ENCODE data around the gene TMEM169.

Gene TMEM169

GRCh38 chr2:216149741-216150140 lies 68.0 kb downstream of the TMEM169 start:
- TF ChIP-seq EZH2phosphoT487 (IDR thresholded peaks at IDR 0.05; ENCODE audit: borderline replicate concordance, low read length) (no peak), CTCF (IDR thresholded peaks at IDR 0.05; ENCODE audit: low read depth, low read length, poor library complexity, severe bottlenecking) (no peak)
- peaks cover 52% of the 10 kb centered on the region for H3K79me2 ChIP-seq (ENCODE audit: control insufficient read depth, low read length)
- H3K27me3 ChIP-seq (ENCODE audit: control insufficient read depth, low read length) = no peaks in the 10 kb centered on the region
- H3F3A ChIP-seq (ENCODE audit: control insufficient read depth, insufficient read depth) = 0 out of 2 replicates have a peak, but pooled peaks cover 3% of the 10 kb centered on the region
- no peak overlapping the region for H3K4me3 ChIP-seq (ENCODE audit: low read length)
- peaks cover 100% of the 10 kb centered on the region for H3K36me3 ChIP-seq (ENCODE audit: control insufficient read depth, low read length)
- H3K9me3 ChIP-seq (ENCODE audit: control insufficient read depth, insufficient read depth, low read length) = no peaks in the 10 kb centered on the region
- H3K4me2 ChIP-seq (ENCODE audit: low read length) = no peak overlapping the region
- H3K9me2 ChIP-seq (replicated peaks; ENCODE audit: control insufficient read depth, low read length) = no peaks in the 10 kb centered on the region
- no peak overlapping the region for H3K27ac ChIP-seq (ENCODE audit: low read depth, low read length)
- H4K20me1 ChIP-seq (ENCODE audit: control insufficient read depth, insufficient read depth, low read depth, low read length) = no peaks in the 10 kb centered on the region; the same call in 1 of the 2 replicates
- no peaks in the 10 kb centered on the region for H3K4me1 ChIP-seq (ENCODE audit: control insufficient read depth, low read length)

- no peak overlapping the region for H3K4me3 ChIP-seq (ENCODE audit: low read length)
- no peak overlapping the region for H3K4me2 ChIP-seq (ENCODE audit: low read length)
- no peaks in the 10 kb centered on the region; the same call in 1 of the 2 replicates for H4K20me1 ChIP-seq (ENCODE audit: control insufficient read depth, insufficient read depth, low read depth, low read length)
- H3K4me1 ChIP-seq (ENCODE audit: control insufficient read depth, low read length) = no peaks in the 10 kb centered on the region
- no peaks in the 10 kb centered on the region for H3K27me3 ChIP-seq (ENCODE audit: control insufficient read depth, low read length)
- no peak for TF ChIP-seq CTCF (IDR thresholded peaks at IDR 0.05; ENCODE audit: low read depth, low read length, poor library complexity, severe bottlenecking)
- no peak for TF ChIP-seq EZH2phosphoT487 (IDR thresholded peaks at IDR 0.05; ENCODE audit: borderline replicate concordance, low read length)
- peaks cover 53% of the 10 kb centered on the region for H3K79me2 ChIP-seq (ENCODE audit: control insufficient read depth, low read length)
- peaks cover 100% of the 10 kb centered on the region for H3K36me3 ChIP-seq (ENCODE audit: control insufficient read depth, low read length)
- no peaks in the 10 kb centered on the region for H3K9me2 ChIP-seq (replicated peaks; ENCODE audit: control insufficient read depth, low read length)
- H3K27ac ChIP-seq (ENCODE audit: low read depth, low read length) = no peak overlapping the region
- H3K9me3 ChIP-seq (ENCODE audit: control insufficient read depth, insufficient read depth, low read length) = no peaks in the 10 kb centered on the region
- H3F3A ChIP-seq (ENCODE audit: control insufficient read depth, insufficient read depth) = no peaks in the 10 kb centered on the region
Observed at GRCh38 chr2:216151313-216152025, 69.8 kb downstream of the TMEM169 start.
